Measurements from ENCODE around the gene LRCOL1. TPM values are rescaled to one million over a fixed set of nuclear protein-coding genes. Genes with fewer than 3 reads are reported as not detected.

Gene LRCOL1
- total RNA-seq, 2 donors from 2014 or later: not detected

DNA sequence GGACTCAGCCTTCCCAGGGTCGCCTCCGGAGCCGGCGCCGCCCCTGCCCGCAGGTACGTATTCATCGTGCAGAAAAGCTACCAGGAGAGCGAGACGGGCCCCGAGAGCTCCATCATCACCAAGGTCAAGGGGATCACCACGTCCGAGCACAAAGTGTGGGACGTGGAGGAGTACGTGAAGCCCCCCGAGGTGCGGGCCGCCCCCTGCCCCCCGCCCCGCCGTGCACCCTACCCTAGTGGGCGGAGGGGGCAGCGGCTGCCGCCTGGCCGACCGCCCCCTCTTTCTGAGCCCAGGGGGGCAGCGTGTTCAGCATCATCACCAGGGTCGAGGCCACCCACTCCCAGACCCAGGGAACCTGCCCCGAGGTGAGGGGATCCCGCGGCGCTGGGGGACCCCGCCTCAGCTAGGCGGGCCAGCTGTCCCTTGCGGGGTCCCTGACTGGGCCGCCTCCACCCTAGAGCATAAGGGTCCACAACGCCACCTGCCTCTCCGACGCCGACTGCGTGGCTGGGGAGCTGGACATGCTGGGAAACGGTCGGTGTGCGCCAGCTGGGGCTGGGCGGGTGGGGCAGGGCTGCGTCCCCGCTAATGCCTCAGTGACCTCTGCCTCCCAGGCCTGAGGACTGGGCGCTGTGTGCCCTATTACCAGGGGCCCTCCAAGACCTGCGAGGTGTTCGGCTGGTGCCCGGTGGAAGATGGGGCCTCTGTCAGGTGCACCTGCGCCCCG, 9.2 kb upstream of the LRCOL1 start:
- Histone ChIP-seq H3K36me3 (peaks cover 9% of the 10 kb centered on the region), H3K4me3 (no peak overlapping the region), H3K4me1 (peaks cover 0 to 19% of the 10 kb centered on the region in 2 donors), H3K27ac (no peak overlapping the region), H3K27me3 (peaks cover 26% of the 10 kb centered on the region in 2 donors), H3K9me3 (peaks cover 0 to 25% of the 10 kb centered on the region in 2 donors)
- TF ChIP-seq, protein P1, sequence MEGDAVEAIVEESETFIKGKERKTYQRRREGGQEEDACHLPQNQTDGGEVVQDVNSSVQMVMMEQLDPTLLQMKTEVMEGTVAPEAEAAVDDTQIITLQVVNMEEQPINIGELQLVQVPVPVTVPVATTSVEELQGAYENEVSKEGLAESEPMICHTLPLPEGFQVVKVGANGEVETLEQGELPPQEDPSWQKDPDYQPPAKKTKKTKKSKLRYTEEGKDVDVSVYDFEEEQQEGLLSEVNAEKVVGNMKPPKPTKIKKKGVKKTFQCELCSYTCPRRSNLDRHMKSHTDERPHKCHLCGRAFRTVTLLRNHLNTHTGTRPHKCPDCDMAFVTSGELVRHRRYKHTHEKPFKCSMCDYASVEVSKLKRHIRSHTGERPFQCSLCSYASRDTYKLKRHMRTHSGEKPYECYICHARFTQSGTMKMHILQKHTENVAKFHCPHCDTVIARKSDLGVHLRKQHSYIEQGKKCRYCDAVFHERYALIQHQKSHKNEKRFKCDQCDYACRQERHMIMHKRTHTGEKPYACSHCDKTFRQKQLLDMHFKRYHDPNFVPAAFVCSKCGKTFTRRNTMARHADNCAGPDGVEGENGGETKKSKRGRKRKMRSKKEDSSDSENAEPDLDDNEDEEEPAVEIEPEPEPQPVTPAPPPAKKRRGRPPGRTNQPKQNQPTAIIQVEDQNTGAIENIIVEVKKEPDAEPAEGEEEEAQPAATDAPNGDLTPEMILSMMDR (IDR thresholded peaks at IDR 0.05): no peak
- no peak for DNase-seq (ENCODE audit: low spot score)

DNA sequence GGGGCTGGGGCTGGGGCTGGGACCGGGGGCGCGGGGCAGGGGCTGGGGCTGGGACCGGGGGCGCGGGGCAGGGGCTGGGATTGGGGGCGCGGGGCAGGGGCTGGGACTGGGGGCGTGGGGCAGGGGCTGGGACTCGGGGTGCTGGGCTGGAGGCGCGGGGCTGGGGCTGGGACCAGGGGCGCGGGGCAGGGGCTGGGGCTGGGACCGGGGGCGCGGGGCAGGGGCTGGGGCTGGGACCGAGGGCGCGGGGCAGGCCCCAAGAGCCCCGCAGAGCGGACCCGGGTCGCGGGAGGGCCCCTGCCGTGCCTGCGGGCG, 8.6 kb upstream of the LRCOL1 start:
- peaks cover 4% of the 10 kb centered on the region for H3K36me3 ChIP-seq
- no peak for DNase-seq (ENCODE audit: low spot score)
- peaks cover 0 to 25% of the 10 kb centered on the region in 2 donors for H3K9me3 ChIP-seq
- peaks cover 0 to 19% of the 10 kb centered on the region in 2 donors for H3K4me1 ChIP-seq
- H3K27ac ChIP-seq: no peak overlapping the region
- H3K27me3 ChIP-seq: peaks cover 26% of the 10 kb centered on the region in 2 donors
- H3K4me3 ChIP-seq: no peak overlapping the region
- TF ChIP-seq, protein P1 (IDR thresholded peaks at IDR 0.05): no peak

DNA sequence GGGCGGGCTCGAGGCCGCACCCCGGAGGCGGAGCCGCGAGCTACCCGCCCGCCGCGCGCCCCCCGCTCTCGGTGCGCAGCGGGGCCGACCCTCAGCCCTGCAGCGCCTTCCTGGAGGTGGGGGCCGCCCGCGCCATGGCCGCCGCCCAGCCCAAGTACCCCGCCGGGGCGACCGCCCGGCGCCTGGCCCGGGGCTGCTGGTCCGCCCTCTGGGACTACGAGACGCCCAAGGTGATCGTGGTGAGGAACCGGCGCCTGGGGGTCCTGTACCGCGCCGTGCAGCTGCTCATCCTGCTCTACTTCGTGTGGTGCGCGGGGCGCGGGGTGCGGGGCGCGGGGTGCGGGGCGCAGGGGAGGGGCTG, 8.3 kb upstream of the LRCOL1 start, which contains the start of gene P2RX2:
Gene P2RX2 (plus strand): TSS at position 94 of the 361 bp plus-strand sequence. CDS start 41 bp downstream, at position 135.
- peaks cover 0 to 25% of the 10 kb centered on the region in 2 donors for H3K9me3 ChIP-seq
- peaks cover under 1% of the 10 kb centered on the region for H3K36me3 ChIP-seq
- peaks cover 26% of the 10 kb centered on the region in 2 donors for H3K27me3 ChIP-seq
- TF ChIP-seq, protein P1 (IDR thresholded peaks at IDR 0.05): no peak
- peak within 1 kb of the TSS in 1 of 2 donors; percentile 13 for H3K4me3 ChIP-seq
- DNase-seq (ENCODE audit: low spot score): no peak
- no peak within 1 kb of the TSS for H3K27ac ChIP-seq
- H3K4me1 ChIP-seq: peaks cover 0 to 19% of the 10 kb centered on the region in 2 donors

DNA sequence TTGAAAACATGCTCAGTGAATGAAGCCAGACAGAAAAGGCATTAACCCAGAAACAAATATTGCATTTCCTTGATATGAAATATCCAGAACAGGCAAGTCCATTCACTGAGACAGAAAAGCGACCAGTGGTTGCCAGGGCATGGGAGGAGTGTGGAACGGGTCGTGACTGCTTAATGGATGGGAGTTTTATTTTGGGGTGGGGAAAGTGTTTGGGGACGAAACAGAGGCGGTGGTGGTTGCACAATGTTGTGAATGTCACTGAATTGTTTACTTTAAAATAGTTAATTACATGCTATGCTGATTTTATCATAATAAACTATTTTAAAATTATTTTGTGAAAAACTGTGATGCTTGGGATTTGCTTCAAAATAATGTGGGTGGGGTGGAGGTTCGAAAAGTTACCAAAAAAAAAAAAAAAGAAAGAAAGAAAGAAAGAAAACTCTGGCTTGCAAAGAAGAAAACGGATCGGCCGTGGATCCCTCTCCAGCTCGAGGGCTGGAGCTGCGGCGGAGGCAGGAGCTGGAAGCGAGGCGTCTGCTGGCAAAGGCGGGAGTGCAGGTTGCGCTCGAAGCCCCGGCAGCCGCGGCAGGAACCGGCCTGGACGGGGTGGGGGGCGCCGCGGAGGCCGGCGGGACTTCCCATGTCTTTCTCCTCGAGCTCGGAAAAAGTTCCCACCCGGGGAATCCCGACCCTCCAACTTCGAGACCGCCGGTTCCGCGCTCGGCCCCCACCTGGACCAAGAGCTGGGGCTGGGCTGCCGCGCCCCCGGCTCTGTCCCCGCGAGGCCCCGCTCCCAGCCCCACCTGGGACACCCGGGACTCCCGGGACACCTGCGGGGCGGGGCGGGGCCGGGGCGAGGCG, 7.7 kb upstream of the LRCOL1 start:
- H3K4me3 ChIP-seq: peak overlapping the region in 1 of 2 donors; percentile 13
- TF ChIP-seq, protein P1 (IDR thresholded peaks at IDR 0.05): no peak
- no peak for DNase-seq (ENCODE audit: low spot score)
- H3K9me3 ChIP-seq: peaks cover 0 to 25% of the 10 kb centered on the region in 2 donors
- no peaks in the 10 kb centered on the region for H3K36me3 ChIP-seq
- H3K27me3 ChIP-seq: peaks cover 26% of the 10 kb centered on the region in 2 donors
- peaks cover 0 to 17% of the 10 kb centered on the region in 2 donors for H3K4me1 ChIP-seq
- H3K27ac ChIP-seq: no peak overlapping the region

DNA sequence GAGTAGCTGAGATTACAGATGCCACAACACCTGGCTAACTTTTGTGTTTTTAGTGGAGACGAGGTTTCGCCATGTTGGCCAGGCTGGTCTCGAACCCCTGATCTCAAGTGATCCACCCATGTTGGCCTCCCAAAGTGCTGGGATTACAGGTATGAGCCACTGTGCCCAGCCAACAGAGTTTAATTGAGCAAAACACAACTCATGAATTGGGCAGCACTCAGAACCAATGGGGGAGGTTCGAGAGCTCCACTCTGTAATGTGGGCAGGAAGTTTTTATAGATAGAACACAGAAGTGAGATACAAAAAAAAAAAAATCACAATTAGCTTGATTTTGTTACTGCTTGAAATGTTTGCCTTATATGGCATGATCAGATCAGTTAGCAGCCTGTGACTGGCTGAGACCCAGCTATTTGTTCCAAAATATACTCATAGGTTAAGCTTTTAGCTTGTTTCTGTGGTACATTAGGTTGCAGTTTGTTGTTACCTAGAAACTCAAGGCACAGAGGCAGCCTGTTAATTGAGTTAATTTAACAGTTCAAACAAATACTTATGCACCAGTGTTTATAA, 6.8 kb upstream of the LRCOL1 start:
- no peaks in the 10 kb centered on the region for H3K36me3 ChIP-seq
- no peak for DNase-seq (ENCODE audit: low spot score)
- H3K9me3 ChIP-seq: peaks cover 0 to 25% of the 10 kb centered on the region in 2 donors
- TF ChIP-seq, protein P1 (IDR thresholded peaks at IDR 0.05): no peak
- peaks cover 0 to 8% of the 10 kb centered on the region in 2 donors for H3K4me1 ChIP-seq
- no peak overlapping the region for H3K4me3 ChIP-seq
- no peak overlapping the region for H3K27ac ChIP-seq
- H3K27me3 ChIP-seq: peaks cover 26% of the 10 kb centered on the region in 2 donors
